K562 (cell line): ENCODE data around the gene NPAS2. TPM values are rescaled to one million over a fixed set of nuclear protein-coding genes. Genes with fewer than 3 reads are reported as not detected.

Experiments
- ATAC-seq: fragments of 200-7000 bp; cut with Tn5 transposase; 3 replicates; pipeline ENCODE4 v1.9.1; 2020; ENCODE audit warnings: moderate library complexity
- BruUV-seq: library from RNA; stranded (reverse); fragments of 400-500 nt; replicated peaks from 2 replicates; lab custom pipeline; 2021; lab: Mats Ljungman, UMichigan
- CTCF ChIA-PET: fragments of 300-600 bp; formaldehyde crosslinking; extraction: SDS; loops from one replicate; lab custom pipeline; 2021; ENCODE audit warnings: low intra/inter-chr PET ratio; lab: Yijun Ruan, JAX
- POLR2A ChIA-PET: fragments of 300-600, 350-650 bp; sonication (Branson Sonifier 250); formaldehyde crosslinking; extraction: SDS; loops from one replicate; lab custom pipeline; 2021; ENCODE audit warnings: antibody characterized with exemption, inconsistent platforms; lab: Yijun Ruan, JAX
- DNase-seq, 4 experiments: peaks; one replicate each; pipeline versions ENCODE4 v3.0.0 to v3.0.0-alpha.2; 2011 to 2018; ENCODE audit warnings: low spot score in 3 of 4, mixed read lengths in 3 of 4; ENCODE audit errors: extremely low read depth in 1 of 4
- FAIRE-seq: peaks from 2 replicates; lab custom pipeline; 2011; peaks lifted over from hg19 to GRCh38; lab: Jason Lieb, UNC
- H2AFZ ChIP-seq: 2 replicates; pipeline ENCODE4 v1.6.0; 2011; ENCODE audit warnings: low read depth, low read length, control low read depth, inconsistent platforms
- H3K27ac ChIP-seq: fragments of 200-600 bp; 3 replicates; pipeline ENCODE4 v1.8.0; 2011; ENCODE audit warnings: low read depth, mild to moderate bottlenecking, control low read depth, inconsistent platforms, low read length, moderate library complexity, mixed read lengths; ENCODE audit errors: extremely low read depth
- H3K27me3 ChIP-seq, 2 experiments: fragments of 300-600 bp in 1 of 2; 2 replicates in 1 of 2; 3 replicates in 1 of 2; pipeline versions ENCODE4 v1.6.0 to v1.8.0; 2011; ENCODE audit warnings: inconsistent platforms in 2 of 2, low read length in 2 of 2, mild to moderate bottlenecking in 1 of 2, mixed read lengths in 1 of 2, moderate library complexity in 1 of 2; ENCODE audit not compliant: control insufficient read depth in 2 of 2, insufficient read depth in 2 of 2
- H3K36me3 ChIP-seq: fragments of 300-600 bp; 3 replicates; pipeline ENCODE4 v1.8.0; 2011; ENCODE audit warnings: mild to moderate bottlenecking, low read length, inconsistent platforms; ENCODE audit not compliant: control insufficient read depth, insufficient read depth
- H3K4me1 ChIP-seq, 2 experiments: fragments of 200-600 bp in 1 of 2; replicated peaks in 1 of 2; 2 replicates in 1 of 2; 3 replicates in 1 of 2; pipeline versions ENCODE4 v1.5.1 to v1.8.0; 2011; ENCODE audit warnings: inconsistent platforms in 2 of 2, low read length in 2 of 2, mild to moderate bottlenecking in 1 of 2, mixed read lengths in 1 of 2, moderate library complexity in 1 of 2; ENCODE audit not compliant: control insufficient read depth in 2 of 2, insufficient read depth in 2 of 2
- H3K4me2 ChIP-seq: 2 replicates; pipeline ENCODE4 v1.6.1; 2011; ENCODE audit warnings: low read length, control low read depth, inconsistent platforms, mixed read lengths; ENCODE audit not compliant: insufficient read depth
- H3K4me3 ChIP-seq: fragments of 200-600 bp; sonication (generic), shearing (Covaris generic); 2 replicates; pipeline ENCODE4 v1.5.1; 2016; ENCODE audit warnings: control low read depth, inconsistent platforms
- H3K79me2 ChIP-seq: fragments of 200-600 bp; 3 replicates; pipeline ENCODE4 v1.8.0; 2011; ENCODE audit warnings: low read length, inconsistent platforms; ENCODE audit not compliant: control insufficient read depth, insufficient read depth
- H3K9ac ChIP-seq, 2 experiments: 2 replicates each; pipeline versions ENCODE4 v1.6.0 to v1.6.1; 2011; ENCODE audit warnings: low read depth in 2 of 2, low read length in 2 of 2, control low read depth in 1 of 2, inconsistent platforms in 1 of 2, mild to moderate bottlenecking in 1 of 2, mixed read lengths in 1 of 2; ENCODE audit not compliant: insufficient read depth in 1 of 2
- H3K9me1 ChIP-seq: one replicate; pipeline ENCODE4 v1.6.0; 2011; ENCODE audit warnings: inconsistent platforms, mild to moderate bottlenecking, low read length, moderate library complexity; ENCODE audit not compliant: control insufficient read depth, insufficient read depth
- H3K9me3 ChIP-seq: replicated peaks from 2 replicates; pipeline ENCODE4 v1.5.1; 2011; ENCODE audit warnings: low read depth, low read length, inconsistent platforms; ENCODE audit not compliant: control insufficient read depth, insufficient read depth
- H4K20me1 ChIP-seq: replicated peaks from 2 replicates; pipeline ENCODE4 v1.6.1; 2011; ENCODE audit warnings: low read length, inconsistent platforms, mixed read lengths; ENCODE audit not compliant: control insufficient read depth, insufficient read depth
- EGR1 ChIP-seq: fragments of 450-650 bp; conservative IDR thresholded peaks from 2 replicates; pipeline ENCODE4 v1.6.1; 2017; ENCODE audit warnings: mild to moderate bottlenecking
- EHMT2 ChIP-seq: fragments of 450-650 bp; IDR thresholded peaks from 2 replicates; pipeline ENCODE4 v1.6.1; 2018; ENCODE audit warnings: antibody characterized with exemption
- HCFC1 ChIP-seq: IDR thresholded peaks from 2 replicates; pipeline ENCODE4 v1.6.1; 2012; ENCODE audit warnings: low read depth, low read length, improper control_type of control experiment
- HMGN3 ChIP-seq: IDR thresholded peaks from 2 replicates; pipeline ENCODE4 v1.6.1; 2011; ENCODE audit warnings: borderline replicate concordance, low read depth, mild to moderate bottlenecking, mixed read lengths, low read length; ENCODE audit not compliant: insufficient read length; ENCODE audit errors: extremely low read depth
- MBD1 ChIP-seq: fragments of 250-450 bp; sonication (Bioruptor Pico); IDR thresholded peaks from 2 replicates; pipeline ENCODE4 v1.8.0; 2022; ENCODE audit warnings: inconsistent platforms
- NR1H2 ChIP-seq: sonication (generic); formaldehyde crosslinking; IDR thresholded peaks from 2 replicates; pipeline ENCODE4 v1.4.0; 2020; ENCODE audit warnings: mild to moderate bottlenecking, missing genetic modification reagents
- STAT5A ChIP-seq: IDR thresholded peaks from 2 replicates; pipeline ENCODE4 v1.6.1; 2012; ENCODE audit warnings: low read length, inconsistent platforms, borderline replicate concordance
- WHSC1 ChIP-seq: IDR thresholded peaks from one replicate; pipeline ENCODE4 v1.6.1; 2012; ENCODE audit warnings: low read length, control low read depth, inconsistent platforms
- ZFPM2 ChIP-seq: fragments of 250-450 bp; sonication (Bioruptor Pico); IDR thresholded peaks from 2 replicates; pipeline ENCODE4 v1.5.1; 2022; ENCODE audit warnings: mild to moderate bottlenecking
- ZNF175 ChIP-seq: fragments of 200-800 bp; sonication (Bioruptor generic); IDR thresholded peaks from 2 replicates; pipeline ENCODE4 v1.6.1; 2016; ENCODE audit warnings: low read depth, mild to moderate bottlenecking, missing genetic modification characterization, missing compliant biosample characterization
- WGBS: fragments of 100-300 bp; shearing (Covaris generic); methylation state at CpG from one replicate; pipeline ENCODE4 v1.1.6; 2016; ENCODE audit warnings: low coverage, mixed read lengths; ENCODE audit not compliant: insufficient coverage; ENCODE audit errors: missing lambda C conversion rate; 5-methylcytosine and 5-hydroxymethylcytosine counted together
- in situ Hi-C: fragments of 300-500 bp; cut with MboI; formaldehyde crosslinking; loops from 4 replicates; pipeline ENCODE4 v1.15.0; 2018; ENCODE audit warnings: inconsistent platforms, mixed read lengths
- intact Hi-C: fragments of 100-400 bp; cut with micrococcal nuclease; formaldehyde crosslinking; loops from 2 replicates; pipeline ENCODE4 v1.14.2; 2022
- polyA plus RNA-seq, 8 experiments: library from polyadenylated mRNA; depleted of rRNA in 4 of 8; stranded (reverse) in 5 of 8; unstranded in 3 of 8; fragments of >200 nt; fragmentation: Nextera tagmentation in 2 of 8; fragmentation: Illumina TruSeq in 1 of 8; extraction: Ambion mirVana in 2 of 8; extraction: Trizol in 1 of 8; gene quantifications; 2 replicates each; pipeline versions ENCODE4 v1.2.1 to v1.2.3, GENCODE V29; 2011 to 2014; ENCODE audit warnings: inconsistent platforms in 1 of 8, missing spikeins in 1 of 8
- total RNA-seq, 7 experiments: library from RNA; depleted of rRNA in 6 of 7; stranded (reverse); fragments of >200 nt in 6 of 7; fragmentation: Illumina TruSeq in 2 of 7; extraction: Trizol in 2 of 7; gene quantifications; 2 replicates each; pipeline versions ENCODE4 v1.2.1 to v1.2.3, GENCODE V29; 2011 to 2021; ENCODE audit warnings: low replicate concordance in 1 of 7

NPAS2 gene
- total and polyA plus RNA-seq, 9 of the 15 experiments (the other 6 are each of a cell fraction or from before 2014, with no cell fraction given) = 0.06 to 0.29 (median 0.07) TPM; not detected in 5

- Histone ChIP-seq H3K36me3 (no peaks in the 10 kb centered on the region), H2AFZ (no peak overlapping the region), H3K4me2 (no peak overlapping the region), H4K20me1 (no peaks in the 10 kb centered on the region), H3K27ac (no peak overlapping the region), H3K27me3 (no peaks in the 10 kb centered on the region), H3K79me2 (no peaks in the 10 kb centered on the region), H3K4me1 (peaks cover 10 to 28% of the 10 kb centered on the region in 2 experiments), H3K9ac (no peak overlapping the region), H3K9me1 (no peaks in the 10 kb centered on the region), H3K4me3 (no peak overlapping the region), H3K9me3 (no peaks in the 10 kb centered on the region)
- TF ChIP-seq HMGN3 = no peak
- no peak for TF ChIP-seq EHMT2
- TF ChIP-seq STAT5A = no peak
- ChIA-PET CTCF (interaction anchor here (0.7 kb wide), 1 partner anchor 54 kb away, joined by 3 read pairs; no protein-coding TSS in a partner anchor), POLR2A (no interaction called here)
- BruUV-seq = no TSS peak
- no peak for DNase-seq
- in situ Hi-C loops = no loop called here
- no peak for ATAC-seq
- intact Hi-C loops = no loop called here
- FAIRE-seq = no peak
- WGBS = 63% methylated on average over 8 of the region's 9 CpGs
Measured at GRCh38 chr2:100923461-100924060, 103.6 kb downstream of the NPAS2 start.

GRCh38 chr2:100924122-100924519 lies 104.2 kb downstream of the NPAS2 start:
- in situ Hi-C loops = no loop called here
- H3K27me3 ChIP-seq = no peaks in the 10 kb centered on the region
- no peak overlapping the region for H3K4me3 ChIP-seq
- no peak for DNase-seq
- no peak overlapping the region; the same call in 2 of the 3 replicates for H3K27ac ChIP-seq
- H4K20me1 ChIP-seq = no peaks in the 10 kb centered on the region
- no TSS peak for BruUV-seq
- CTCF ChIA-PET = no interaction called here
- POLR2A ChIA-PET = interaction anchor here (0.6 to 0.7 kb wide), 2 partner anchors 8 to 12 kb away, joined by 3 read pairs; no protein-coding TSS in a partner anchor
- peaks cover 10 to 28% of the 10 kb centered on the region in 2 experiments for H3K4me1 ChIP-seq
- no peaks in the 10 kb centered on the region for H3K79me2 ChIP-seq
- WGBS = 25% methylated on average over 1 of the region's 1 CpG
- no peak; the same call in 1 of the 3 replicates for ATAC-seq
- H3K9me3 ChIP-seq = no peaks in the 10 kb centered on the region
- FAIRE-seq = no peak
- intact Hi-C loops = no loop called here
- no peaks in the 10 kb centered on the region for H3K9me1 ChIP-seq
- H2AFZ ChIP-seq = peak overlapping the region; percentile 67
- no peaks in the 10 kb centered on the region for H3K36me3 ChIP-seq
- H3K4me2 ChIP-seq = peak overlapping the region; percentile 48; the same call in 1 of the 2 replicates
- TF ChIP-seq WHSC1 (no peak), HCFC1 (no peak), MBD1 (no peak), ZFPM2 (CRISPR knock-in tag) (no peak), ZNF175 (CRISPR knock-in tag) (no peak), EGR1 (no peak), NR1H2 (CRISPR knock-in tag) (no peak)
- H3K9ac ChIP-seq = no peak overlapping the region
